C4-2B (cell line): ENCODE measurements around the gene FGD4.

Source experiments
- CTCF ChIP-seq: fragments of 450-650 bp; conservative IDR thresholded peaks from 2 replicates; pipeline ENCODE4 v1.5.1; 2017; ENCODE audit warnings: mild to moderate bottlenecking
- ZFX ChIP-seq: fragments of 450-650 bp; IDR thresholded peaks from 2 replicates; pipeline ENCODE4 v1.6.1; 2017

GRCh38 chr12:32377344-32378055 is 21.9 kb upstream of the FGD4 start:
- no peak for TF ChIP-seq CTCF
- no peak for TF ChIP-seq ZFX
